Fibroblast of lung (primary cell): Measurements from ENCODE around the gene TNFRSF19.

Experiments
- EZH2 ChIP-seq: IDR thresholded peaks from 2 replicates; pipeline ENCODE4 v1.5.1; 2012; ENCODE audit warnings: low read length, control low read depth, mild to moderate bottlenecking; ENCODE audit errors: missing control alignments
- TF ChIP-seq, protein P1 (sequence below), 2 donors: IDR thresholded peaks in 1 of 2; conservative IDR thresholded peaks in 1 of 2; 1 replicate in 1 of 2; 2 replicates in 1 of 2; pipeline ENCODE4 v1.5.1; 2011 to 2012; ENCODE audit warnings: low read length in 2 of 2, control low read depth in 1 of 2, inconsistent platforms in 1 of 2, low read depth in 1 of 2, mild to moderate bottlenecking in 1 of 2

DNA sequence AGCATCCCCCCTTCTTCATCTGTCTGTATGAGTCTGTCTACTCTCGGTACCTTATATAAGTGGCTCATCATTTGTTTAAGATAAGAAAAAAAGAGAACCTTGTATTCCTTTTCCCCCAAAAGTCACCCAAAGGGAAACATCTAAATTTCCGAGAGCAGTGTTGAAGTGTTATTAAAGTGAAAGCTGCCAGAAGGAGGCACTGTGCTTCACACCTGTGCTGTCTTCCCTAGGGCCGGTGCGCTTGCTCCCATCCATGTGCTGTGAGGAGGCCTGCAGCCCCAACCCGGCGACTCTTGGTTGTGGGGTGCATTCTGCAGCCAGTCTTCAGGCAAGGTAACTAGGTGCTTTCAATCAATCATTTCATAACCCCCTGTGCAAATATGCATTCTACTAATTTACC is 97.5 kb downstream of the TNFRSF19 start:
- TF ChIP-seq, protein P1, sequence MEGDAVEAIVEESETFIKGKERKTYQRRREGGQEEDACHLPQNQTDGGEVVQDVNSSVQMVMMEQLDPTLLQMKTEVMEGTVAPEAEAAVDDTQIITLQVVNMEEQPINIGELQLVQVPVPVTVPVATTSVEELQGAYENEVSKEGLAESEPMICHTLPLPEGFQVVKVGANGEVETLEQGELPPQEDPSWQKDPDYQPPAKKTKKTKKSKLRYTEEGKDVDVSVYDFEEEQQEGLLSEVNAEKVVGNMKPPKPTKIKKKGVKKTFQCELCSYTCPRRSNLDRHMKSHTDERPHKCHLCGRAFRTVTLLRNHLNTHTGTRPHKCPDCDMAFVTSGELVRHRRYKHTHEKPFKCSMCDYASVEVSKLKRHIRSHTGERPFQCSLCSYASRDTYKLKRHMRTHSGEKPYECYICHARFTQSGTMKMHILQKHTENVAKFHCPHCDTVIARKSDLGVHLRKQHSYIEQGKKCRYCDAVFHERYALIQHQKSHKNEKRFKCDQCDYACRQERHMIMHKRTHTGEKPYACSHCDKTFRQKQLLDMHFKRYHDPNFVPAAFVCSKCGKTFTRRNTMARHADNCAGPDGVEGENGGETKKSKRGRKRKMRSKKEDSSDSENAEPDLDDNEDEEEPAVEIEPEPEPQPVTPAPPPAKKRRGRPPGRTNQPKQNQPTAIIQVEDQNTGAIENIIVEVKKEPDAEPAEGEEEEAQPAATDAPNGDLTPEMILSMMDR (conservative IDR thresholded peaks at IDR 0.05 in 1 of 2, IDR thresholded peaks at IDR 0.05 in 1 of 2; ENCODE audit: low read depth in 1 of 2, low read length in 2 of 2): no peak
- no peak for TF ChIP-seq EZH2
